ENCODE measurements around the gene RALB. TPM values are rescaled to one million over a fixed set of nuclear protein-coding genes. Genes with fewer than 3 reads are reported as not detected.

Gene RALB
- total and polyA plus RNA-seq, 8 donors, result 26.3 to 87.4 (median 41.5) TPM

GRCh38 chr2:120260736-120261135 lies 8.1 kb downstream of the RALB start:
- H3K27ac ChIP-seq, result no peak overlapping the region
- H3K9me3 ChIP-seq, result peaks cover 0 to 8% (median 0%) of the 10 kb centered on the region in 4 donors
- intact Hi-C loops (cut with DNase I; ENCODE audit: low total_unique reads), result no loop called here
- no peaks in the 10 kb centered on the region for H3K27me3 ChIP-seq
- 75 to 86% (median 81%) methylated on average over 5 of the region's 5 CpGs for WGBS, 5 donors
- H3K4me1 ChIP-seq, result peaks cover 0 to 69% (median 29%) of the 10 kb centered on the region in 4 donors
- TF ChIP-seq POLR2A (IDR thresholded peaks at IDR 0.05), result no peak
- no peak for TF ChIP-seq CTCF (IDR thresholded peaks at IDR 0.05)
- TF ChIP-seq POLR2AphosphoS5 (IDR thresholded peaks at IDR 0.05), result no peak
- no peak for TF ChIP-seq EP300 (IDR thresholded peaks at IDR 0.05)
- H3K4me3 ChIP-seq, result no peak overlapping the region
- DNase-seq, result no peak
- H3K36me3 ChIP-seq, result no peaks in the 10 kb centered on the region

DNA sequence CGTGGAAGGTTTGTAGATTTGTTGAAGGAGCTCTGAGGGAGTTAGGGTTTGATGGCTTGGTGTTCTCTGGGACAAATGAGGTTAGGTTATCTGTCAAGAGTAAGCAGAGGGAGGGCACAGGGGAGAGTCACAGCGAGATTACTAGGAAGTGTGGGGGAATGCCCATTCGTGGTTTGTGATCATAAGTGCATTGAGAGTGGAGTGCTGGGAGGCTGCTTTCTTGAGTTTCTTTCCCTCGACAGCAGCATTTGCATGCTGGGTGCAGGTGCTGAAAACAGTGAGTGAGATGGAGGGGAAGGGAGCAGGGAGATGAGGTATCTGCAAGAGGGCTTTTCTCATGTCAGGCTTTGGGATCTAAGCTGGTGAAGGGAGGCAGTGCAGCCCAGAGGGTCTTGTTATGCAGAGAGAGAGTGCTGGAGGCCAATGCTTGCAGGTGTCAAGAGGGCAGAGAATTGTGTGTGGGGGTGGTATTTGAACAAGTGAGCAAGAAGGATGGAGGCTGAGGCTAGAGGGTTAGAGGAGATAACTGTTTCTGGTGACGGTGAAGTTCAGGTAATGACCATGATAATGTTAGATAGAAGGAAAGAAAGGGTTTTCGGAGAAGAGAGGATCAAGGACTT lies 8.8 kb downstream of the RALB start:
- no peak for DNase-seq
- Histone ChIP-seq H3K27ac (no peak overlapping the region), H3K9me3 (peaks cover 0 to 8% (median 0%) of the 10 kb centered on the region in 4 donors), H3K4me1 (peaks cover 0 to 70% (median 25%) of the 10 kb centered on the region in 4 donors), H3K4me3 (no peak overlapping the region), H3K27me3 (no peaks in the 10 kb centered on the region), H3K36me3 (no peaks in the 10 kb centered on the region)
- TF ChIP-seq POLR2A (IDR thresholded peaks at IDR 0.05) (no peak), EP300 (IDR thresholded peaks at IDR 0.05) (no peak), CTCF (IDR thresholded peaks at IDR 0.05) (no peak), POLR2AphosphoS5 (IDR thresholded peaks at IDR 0.05) (no peak)
- intact Hi-C loops (cut with DNase I; ENCODE audit: low total_unique reads), result no loop called here
- WGBS, 5 donors, result 68 to 80% (median 74%) methylated on average over 6 of the region's 6 CpGs

DNA sequence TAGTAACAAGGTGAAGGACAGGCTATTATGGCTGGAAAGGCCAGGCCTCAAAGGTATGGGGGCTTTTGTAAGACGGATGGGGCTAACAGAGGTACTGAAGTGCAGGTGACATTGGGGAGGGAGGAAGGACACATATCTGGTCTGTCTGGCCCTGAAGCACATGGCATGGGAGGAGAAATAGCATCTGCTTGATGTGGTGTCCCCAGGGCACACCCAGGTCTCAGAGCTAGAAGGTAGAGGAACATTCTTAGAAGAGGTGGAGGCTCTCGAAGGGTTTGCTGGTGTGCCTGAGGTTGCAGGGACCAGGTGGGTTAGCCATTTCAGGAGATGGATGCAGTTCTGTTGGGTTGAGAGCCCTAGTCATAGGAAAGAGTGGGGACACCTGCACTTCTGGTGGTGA lies 9.5 kb downstream of the RALB start:
- no peak for DNase-seq
- WGBS, 5 donors, result 46 to 96% (median 80%) methylated on average over 2 of the region's 2 CpGs
- intact Hi-C loops (cut with DNase I; ENCODE audit: low total_unique reads), result no loop called here
- Histone ChIP-seq H3K4me1 (peaks cover 0 to 69% (median 22%) of the 10 kb centered on the region in 4 donors), H3K27ac (no peak overlapping the region), H3K27me3 (no peaks in the 10 kb centered on the region), H3K4me3 (no peak overlapping the region), H3K36me3 (no peaks in the 10 kb centered on the region), H3K9me3 (peaks cover 0 to 8% (median 0%) of the 10 kb centered on the region in 4 donors)
- TF ChIP-seq EP300 (IDR thresholded peaks at IDR 0.05), result no peak
- no peak for TF ChIP-seq CTCF (IDR thresholded peaks at IDR 0.05)

- no peak overlapping the region for H3K27ac ChIP-seq
- TF ChIP-seq POLR2AphosphoS5 (IDR thresholded peaks at IDR 0.05) (no peak), EP300 (IDR thresholded peaks at IDR 0.05) (no peak), POLR2A (IDR thresholded peaks at IDR 0.05) (no peak), CTCF (IDR thresholded peaks at IDR 0.05) (no peak)
- no peaks in the 10 kb centered on the region for H3K27me3 ChIP-seq
Observed at GRCh38 chr2:120262761-120263428, 10.2 kb downstream of the RALB start.

More at GRCh38 chr2:120262761-120263428, 10.2 kb downstream of the RALB start:
- intact Hi-C loops (cut with DNase I; ENCODE audit: low total_unique reads), result no loop called here
- 72 to 85% (median 76%) methylated on average over 10 of the region's 10 CpGs for WGBS, 5 donors
- no peaks in the 10 kb centered on the region for H3K36me3 ChIP-seq
- no peak overlapping the region for H3K4me3 ChIP-seq
- peaks cover 0 to 8% (median 0%) of the 10 kb centered on the region in 4 donors for H3K9me3 ChIP-seq
- peaks cover 0 to 62% (median 19%) of the 10 kb centered on the region in 4 donors for H3K4me1 ChIP-seq
- no peak for DNase-seq

Data from stomach (tissue), 9 donors.